HT-29 (cell line): ENCODE measurements around the gene RNF144A. TPM values are rescaled to one million over a fixed set of nuclear protein-coding genes. Genes with fewer than 3 reads are reported as not detected.

ENCODE experiments used
- DNase-seq: peaks from one replicate; pipeline ENCODE4 v3.0.0-alpha.2; 2015; ENCODE audit warnings: low spot score
- total RNA-seq: library from RNA; depleted of rRNA; stranded (reverse); fragments of >200 nt; shearing (Covaris generic); gene quantifications from 2 replicates; pipeline ENCODE4 v1.2.3, GENCODE V29; 2014

The RNF144A gene
- total RNA-seq, 1 experiment from 2014 or later = 0.10 TPM

DNA sequence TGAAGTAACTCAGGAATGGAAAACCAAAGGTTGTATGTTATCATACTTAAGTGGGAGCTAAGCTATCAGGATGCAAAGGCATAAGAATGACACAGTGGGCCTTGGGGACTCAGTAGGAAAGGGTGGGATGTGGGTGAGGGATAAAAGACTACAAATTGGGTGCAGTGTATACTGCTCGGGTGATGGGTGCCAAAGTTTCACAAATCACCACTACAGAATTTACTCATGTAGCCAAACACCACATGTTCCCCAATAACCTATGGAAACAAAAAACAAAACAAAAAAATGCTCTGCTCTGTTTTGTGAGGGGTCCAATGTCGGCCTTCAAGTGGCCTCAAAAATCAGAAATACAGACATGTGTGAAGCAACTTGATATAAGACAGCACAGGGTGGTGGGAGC is 8.9 kb upstream of the RNF144A start:
- DNase-seq = no peak

DNA sequence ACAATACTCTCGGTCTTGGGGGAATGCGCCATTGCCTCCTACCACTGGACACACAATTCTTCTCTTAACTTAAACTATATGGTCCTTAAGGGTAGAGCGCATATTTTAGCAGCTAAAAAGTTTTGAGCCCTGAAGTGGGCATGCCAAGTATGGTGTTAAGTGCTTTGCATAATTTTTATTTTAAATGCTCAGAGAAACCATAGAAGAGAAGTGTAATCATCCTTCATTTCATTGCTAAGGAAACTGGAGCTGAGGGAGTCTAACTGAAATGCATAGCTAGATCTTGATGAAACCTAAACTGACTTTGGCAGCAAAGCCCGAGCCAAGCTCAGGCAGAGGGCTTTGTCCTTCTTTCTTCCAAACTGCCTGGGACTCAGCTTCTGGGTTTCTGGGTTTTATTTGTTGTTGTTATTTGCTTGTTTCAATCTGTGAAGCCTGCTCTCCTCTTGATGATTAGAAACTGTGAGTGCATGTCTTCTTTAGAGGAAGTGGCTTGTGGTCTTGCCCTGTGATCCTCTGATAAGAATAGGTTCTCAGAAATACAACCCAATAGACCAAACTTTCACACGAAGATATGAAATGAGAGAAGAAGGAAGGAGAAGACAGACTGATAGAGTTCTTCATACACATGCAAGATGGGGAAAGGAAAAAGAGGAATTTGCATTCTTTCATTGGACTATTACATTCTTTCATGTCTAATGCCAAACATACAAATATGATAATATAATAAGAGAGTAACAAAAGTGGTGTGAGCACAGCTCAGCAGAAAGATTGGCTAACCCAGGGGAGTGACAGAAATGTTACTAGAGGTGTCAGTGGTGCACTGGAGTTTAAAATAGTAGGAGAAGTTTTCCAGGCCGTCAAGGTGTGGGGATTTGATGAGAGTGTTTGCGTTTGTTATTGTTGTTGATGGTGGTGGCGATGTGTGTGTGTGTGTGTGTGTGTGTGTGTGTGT is 7.5 kb upstream of the RNF144A start:
- DNase-seq = no peak

DNA sequence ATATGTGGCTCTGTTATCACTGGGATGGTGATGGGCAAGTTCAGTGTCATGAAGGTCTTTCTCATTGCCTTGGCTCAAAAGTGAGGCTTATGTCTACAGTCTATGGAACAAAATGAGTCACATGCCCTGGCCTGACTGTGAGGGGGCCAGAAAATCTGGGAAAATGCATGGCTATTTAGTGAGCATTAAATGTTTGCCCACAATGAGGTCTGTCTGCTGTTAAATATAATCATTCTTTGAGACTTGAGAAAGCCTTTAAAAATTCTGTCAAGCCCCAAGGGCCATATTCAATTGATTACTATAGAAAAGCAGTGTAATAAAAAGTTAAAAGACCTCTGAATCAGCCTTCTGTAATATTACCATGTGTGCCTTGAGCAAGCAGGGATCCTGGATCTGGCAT is 5.5 kb upstream of the RNF144A start:
- DNase-seq = no peak

DNA sequence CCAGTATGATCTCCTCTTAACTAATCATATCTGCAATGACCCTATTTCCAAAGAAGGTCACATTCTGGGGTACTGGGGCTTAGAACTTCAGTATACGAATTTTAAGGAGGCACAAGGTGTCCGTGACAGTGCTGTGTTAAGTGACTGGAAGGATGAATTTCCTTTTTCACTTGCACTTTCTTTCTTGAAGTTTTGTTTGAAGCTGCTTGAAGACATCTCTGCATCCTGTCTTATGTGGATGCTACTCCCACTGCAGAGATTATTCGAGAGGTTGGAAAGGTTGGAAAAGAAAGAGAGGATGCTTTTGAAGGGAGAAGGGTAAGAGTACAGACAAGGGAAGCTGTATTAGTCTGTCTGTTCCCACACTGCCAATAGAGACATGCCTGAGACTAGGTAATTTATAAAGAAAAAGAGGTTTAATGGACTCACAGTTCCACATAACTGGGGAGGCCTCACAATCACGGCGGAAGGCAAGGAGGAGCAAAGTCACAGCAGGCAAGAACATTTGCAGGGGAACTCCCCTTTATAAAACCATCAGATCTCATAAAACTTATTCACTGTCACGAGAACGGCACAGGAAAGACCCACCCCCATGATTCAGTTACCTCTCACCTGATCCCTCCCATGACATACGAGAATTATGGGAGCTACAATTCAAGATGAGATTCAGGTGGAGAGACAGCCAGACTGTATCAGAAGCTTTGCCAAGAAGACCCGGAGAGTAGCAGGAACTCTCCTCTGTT is 3.6 kb upstream of the RNF144A start:
- DNase-seq = no peak

DNA sequence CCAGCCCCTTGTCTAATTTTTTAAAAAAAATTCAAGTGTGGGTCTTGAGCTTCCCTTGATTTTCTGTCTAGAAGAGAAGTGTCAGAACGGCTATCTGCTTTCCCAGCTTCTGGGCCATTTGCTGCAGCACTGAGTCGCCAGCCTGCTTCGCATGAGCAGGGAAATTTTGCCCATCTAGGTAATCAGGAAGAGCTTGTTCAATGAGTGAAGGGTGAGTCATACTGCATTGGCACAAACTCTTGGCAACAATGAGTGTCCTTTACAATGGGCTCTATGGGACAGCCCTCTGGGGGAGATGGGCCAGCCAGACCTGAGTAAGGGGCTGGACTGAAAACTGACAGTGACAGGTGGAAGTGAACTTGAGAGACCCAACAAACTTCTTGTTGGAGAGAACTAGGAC is 2.4 kb upstream of the RNF144A start:
- no peak for DNase-seq

DNA sequence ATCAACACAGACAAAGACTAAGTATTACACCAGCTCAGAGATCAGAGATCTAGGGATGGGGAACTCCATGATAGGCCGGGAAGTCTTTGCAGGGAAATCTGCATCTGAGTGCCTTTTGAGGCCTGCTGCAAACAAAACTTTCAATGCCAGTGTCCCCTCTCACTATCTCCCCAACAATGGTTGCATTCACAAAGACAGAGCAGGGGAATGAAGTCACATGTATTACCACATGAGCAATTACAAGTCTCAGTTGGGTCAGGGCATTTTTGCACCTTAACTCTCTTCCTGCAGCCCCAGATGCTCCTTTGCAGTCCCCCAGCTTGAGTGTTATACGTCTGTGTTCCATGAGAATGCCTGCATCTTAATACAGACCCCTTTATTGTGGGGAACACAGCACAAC is 1.8 kb upstream of the RNF144A start:
- DNase-seq = no peak

DNA sequence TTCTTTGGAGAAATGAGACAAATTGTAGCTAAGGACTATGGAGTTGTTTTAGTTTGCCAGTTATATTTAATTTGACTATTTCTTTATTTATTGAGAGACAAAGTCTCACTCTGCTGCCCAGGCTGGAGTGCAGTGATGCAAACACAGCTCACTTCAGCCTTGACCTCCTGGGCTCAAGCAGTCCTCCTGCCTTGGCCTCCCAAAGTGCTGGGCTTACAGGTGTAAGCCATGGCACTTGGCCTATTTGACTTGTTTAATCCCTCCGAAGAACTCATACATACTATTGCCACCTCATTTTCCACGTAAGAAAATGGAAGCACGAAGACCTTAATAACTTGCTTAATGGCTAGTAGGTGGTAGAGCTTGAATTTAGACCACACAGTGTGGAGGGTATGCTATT is 988 bp upstream of the RNF144A start:
- DNase-seq = no peak

DNA sequence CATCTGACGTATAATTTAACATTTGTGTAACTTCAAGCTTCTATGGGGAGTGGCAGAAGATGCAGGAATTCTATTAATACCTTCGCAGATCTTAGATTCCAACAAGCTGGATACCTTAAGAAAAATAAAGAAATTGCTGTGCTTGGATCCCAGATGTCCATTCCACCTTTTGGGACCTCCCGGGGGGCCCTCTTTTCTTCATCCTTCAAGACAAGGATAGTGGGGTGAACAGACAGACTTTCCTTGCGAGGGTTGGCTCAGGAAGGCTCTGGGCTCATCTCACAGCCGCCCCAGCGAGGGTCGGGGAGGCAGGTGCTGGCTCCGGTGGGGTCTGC is 509 bp upstream of the RNF144A start:
- no peak for DNase-seq

DNA sequence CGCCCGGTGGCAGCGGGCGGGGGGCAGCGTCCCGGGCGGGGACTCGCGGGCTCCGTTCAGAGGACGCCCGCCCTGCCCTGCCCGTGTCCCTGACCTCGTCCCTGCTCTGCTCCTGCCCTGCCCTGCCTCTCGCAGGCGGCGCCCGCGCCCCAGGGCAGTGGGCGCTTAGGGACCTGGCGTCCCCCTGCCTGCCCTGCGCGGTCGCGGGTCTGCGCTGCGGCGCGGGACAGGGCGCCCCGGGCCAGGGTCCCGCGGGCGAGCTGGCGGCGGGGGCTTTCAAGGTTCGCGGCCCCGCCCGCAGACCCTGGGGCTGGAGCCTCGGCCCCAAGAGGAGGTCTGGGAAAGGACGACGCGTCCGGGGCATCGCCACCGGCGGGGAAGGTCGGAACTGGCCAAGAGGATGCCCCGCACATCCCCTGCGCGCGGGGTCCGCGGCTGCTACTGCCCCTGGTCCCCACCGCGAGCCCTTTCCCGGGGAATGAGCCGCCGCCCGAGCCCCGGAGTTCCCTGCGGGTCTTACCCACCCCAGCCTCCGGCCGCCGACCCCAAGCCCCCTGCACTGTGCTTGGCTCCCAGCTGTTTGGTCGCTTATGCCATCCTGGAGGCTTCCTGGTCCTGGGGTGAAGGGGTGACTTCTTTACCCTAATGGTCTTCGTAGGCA is 679 bp downstream of the RNF144A start:
- no peak for DNase-seq

DNA sequence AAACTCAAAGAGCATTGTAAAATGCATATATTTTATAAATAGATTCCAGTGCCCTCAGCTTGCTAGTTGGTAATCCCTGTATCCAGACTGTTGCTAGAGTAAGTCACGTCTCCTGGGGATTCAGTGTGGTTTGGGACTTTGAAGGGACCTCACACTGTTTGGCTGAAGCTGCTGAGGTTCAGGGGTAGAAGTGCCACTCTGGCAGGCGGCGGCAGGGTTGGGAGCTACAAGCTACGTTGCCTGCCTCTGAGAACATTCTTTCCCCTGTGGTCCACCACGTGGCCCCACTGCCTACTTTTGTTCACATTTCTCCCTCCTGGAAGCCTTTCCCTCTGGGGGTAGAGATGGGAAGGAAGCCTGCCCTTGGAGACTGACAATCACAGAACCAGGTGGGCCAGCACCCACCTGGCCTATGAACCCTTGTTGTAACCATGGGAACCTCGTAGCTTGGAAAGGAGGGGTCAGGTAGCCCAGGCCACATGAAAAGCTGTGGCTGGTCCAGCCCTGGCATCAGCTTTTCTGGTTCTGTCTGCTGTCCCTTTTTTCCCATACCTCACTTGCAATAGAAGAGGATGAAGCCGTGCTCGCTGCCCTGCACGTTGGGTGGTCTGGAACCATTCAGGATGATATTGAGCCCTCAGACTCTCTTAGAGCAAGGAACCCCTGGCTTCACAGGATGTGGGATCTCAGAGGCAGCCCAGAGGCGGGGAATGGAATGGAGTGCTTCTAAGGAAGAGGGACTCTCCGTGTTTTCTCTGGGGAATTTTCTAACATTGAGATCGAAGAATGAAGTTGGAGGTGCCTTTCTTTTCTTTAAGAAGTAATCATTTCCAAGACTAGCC is 2.9 kb downstream of the RNF144A start:
- DNase-seq = no peak

DNA sequence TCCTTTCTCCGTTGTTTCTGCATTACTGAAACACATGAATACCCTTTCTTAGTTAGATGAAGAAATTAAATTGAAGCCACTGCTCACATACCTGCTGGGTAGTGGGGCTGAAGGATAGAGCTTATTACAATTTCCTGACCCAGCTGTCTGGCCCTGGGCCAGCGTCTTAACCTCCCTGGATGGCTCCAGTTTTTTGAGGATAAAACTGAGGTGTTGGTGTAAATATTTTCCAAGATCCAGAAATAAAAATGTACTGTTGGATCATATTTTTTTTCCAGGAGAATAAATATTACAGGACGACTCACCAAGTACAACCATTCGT is 3.5 kb downstream of the RNF144A start:
- no peak for DNase-seq

DNA sequence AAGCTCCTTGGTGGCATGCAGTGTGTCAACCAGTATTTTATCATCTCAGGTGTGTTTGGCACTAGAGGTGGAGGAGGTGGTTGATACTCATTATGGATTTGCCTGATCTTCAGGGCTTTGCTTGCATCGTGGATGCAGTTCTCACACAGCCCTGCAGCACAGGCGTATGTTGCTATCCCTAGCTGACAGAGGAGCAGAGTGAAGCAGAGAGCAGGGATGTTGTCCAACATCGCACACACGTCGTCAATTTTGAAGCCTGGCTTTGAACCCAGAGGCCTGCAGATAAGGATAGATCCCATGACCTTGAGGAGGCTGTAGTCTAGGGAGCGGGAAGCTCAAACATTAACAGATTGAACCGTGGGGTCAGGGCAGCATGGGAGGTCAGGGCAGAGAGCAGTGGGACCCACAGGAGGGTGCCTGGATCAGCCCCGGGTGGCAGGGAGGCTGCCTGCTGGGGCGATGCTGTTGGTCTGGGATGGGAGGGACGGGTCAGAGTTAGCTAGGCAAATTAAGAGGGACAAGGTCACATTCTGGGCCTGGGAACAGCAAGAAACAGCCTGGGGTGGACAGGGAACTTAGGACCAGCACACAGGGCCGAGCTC is 4.2 kb downstream of the RNF144A start:
- DNase-seq = no peak

DNA sequence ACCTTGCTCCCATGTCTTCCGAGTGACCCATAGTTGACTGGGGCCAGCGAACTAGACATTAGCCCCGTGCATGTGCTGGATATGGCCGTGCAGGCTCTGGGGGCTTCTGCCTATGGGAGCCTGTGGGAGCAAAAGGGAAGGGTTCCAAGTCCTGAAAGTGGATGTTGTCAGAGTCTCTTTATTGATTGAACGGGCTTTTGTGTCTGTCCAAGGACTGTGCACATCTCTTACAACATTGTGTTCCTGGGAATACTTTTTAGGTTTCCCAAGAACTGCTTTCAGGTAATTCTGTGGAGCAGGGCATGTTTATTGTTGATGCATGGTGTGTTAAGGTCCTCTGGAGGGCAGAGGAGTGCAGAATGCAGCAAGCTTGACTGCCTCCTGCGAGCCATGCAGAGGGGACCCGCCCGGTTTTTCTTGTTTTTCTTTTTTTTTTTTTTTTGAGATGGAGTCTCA is 5.0 kb downstream of the RNF144A start:
- peak; percentile 26 for DNase-seq

DNA sequence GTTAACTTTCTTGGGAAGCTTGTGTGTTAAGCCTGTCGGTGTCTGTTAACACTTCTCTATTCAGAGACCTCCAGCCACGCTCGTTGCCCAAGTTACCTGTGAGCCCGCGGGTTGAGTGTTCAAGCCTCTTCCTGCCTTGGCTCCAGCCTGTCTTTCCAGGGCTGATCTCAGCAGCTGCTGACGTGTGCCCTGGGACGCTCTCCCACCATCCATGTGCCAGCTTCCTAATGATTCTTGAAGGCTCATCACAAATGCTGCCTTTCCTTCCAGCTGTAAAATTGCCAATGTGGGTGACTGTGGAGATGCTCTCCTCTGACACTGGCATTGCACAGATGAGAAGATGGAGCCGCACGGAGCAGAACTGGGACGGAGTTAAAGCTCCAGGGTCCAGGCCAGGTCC is 6.1 kb downstream of the RNF144A start:
- DNase-seq = no peak

DNA sequence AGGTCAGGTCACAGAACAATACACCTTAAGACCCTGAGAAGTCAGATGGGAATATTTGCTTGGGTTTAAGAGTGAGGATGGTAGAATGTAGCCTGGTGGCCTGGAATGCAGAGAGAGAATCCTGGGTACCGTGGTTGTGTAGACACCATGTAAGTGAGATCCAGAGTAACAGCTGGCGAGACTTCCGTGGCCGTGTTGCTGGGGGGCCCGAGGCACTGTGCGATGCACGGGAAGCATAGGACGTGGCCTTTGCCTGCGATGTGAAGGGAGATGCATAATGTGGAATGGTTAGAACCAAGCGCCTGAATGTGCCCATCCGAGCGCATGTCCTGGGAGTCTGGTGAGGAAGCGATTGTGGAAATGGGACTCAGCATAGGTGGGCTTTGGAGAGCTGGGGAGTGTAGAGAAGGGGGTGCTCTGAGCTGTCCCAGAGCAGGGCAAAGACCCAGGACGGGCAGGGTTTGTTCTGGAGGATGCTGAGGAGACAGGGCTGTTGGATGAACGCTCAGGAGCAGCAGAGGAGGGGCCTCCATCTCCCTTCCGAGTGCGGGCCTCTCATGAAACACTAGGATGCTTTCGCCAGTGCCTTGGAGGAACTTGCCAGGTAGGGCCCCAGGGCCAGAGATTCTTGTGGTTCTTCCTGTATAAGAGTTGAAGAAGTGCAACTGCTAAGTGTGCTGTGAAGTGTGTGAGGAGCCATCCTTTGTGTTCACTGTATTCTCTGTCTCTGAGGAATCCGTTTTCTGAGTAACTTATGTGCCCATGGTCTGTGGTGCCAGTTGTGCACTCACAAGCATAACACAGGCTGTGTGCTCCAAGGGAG is 7.1 kb downstream of the RNF144A start:
- no peak for DNase-seq

DNA sequence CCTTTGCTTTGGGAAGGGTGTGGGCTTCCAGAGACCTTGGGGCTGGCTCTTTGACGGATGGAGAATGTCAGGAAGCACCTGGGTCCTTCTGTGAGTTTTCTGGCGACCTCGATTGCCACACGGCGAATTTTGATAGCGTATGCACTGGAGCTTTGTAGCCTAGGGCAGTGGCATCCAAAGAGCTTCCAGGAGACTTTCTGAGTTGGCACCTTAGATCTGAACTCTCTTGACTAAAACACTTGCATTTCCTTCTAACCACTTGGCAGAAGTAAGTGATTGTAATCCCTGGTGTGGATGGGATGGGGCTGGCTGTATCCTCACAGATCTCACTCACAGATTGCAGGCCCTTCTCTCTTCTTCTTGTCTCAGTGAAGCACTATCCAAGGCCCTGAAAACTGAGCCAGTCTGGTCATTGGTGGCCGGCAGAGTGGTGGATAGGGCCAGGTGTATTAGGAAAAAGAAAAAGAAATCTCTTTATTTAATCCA is 7.8 kb downstream of the RNF144A start:
- DNase-seq = no peak

DNA sequence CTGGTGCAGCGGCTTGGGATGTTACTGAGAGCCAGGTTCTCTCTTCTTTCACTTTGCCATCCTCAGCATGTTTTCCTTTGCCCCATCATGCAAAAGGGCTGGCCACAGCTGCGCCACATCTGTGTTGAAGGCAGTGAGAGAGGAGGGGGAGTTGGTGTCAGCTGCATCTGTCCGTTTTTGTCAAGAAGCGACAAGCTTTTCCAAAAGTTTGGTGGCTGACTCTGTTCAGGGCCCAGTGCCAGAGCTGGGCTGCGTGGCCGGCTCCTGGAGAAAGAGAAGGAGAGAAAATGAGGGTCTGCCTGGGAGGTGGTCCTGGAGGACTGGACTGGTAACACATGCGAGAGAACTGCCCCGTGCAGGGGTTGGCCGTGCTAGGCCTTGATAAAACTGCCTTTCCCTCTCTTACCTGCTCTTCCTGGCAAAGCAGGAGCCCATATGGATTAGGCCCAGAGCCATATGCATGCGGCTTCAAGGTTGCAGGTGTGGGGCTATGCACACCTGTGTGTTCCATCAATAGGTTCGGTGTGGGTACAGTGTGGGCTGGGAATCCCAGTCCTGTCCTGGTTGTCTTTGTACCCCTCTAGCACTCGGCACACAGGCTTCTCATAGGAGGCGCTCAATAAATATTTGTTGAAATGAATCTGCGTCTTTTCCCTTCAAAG is 9.0 kb downstream of the RNF144A start:
- no peak for DNase-seq

DNA sequence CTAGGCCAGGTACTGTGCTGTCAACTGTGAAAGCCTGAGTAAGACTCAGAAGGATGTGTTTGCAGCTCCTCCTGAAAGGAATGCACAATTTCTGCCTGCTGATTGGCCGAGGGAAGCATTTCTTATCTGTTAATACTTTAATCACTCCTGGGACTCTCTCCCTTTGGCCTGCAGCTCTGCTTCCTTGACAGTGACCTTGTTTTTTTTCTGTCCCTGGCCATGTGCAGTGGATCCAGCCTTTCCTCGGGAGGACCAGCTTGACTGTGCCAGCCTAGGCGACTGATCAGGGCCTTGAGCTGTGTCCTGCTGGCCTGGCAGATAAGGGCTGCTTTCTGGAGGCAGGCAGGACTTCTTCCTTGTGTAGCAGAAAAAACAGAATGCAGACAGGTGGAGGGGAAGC is 10.0 kb downstream of the RNF144A start:
- no peak for DNase-seq

DNA sequence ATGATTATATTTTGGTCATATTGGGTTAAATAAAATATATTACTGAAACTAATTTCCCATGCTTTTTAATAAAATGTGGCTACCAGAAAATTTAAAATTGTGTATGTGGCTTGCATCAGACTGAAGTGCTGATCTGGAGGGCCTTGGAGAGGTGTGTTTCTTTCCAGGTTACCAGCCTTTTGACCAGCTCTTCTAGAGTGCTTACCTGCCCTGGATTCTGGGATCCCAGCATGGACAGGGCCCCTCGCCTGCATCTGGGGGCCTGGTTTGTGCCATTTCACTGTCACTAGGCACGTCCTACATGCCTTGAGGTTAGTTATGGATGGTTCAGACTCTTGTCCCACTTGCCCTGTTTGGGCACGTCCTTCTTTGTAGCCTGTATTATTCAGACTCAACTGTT is 10.5 kb downstream of the RNF144A start:
- no peak for DNase-seq

DNA sequence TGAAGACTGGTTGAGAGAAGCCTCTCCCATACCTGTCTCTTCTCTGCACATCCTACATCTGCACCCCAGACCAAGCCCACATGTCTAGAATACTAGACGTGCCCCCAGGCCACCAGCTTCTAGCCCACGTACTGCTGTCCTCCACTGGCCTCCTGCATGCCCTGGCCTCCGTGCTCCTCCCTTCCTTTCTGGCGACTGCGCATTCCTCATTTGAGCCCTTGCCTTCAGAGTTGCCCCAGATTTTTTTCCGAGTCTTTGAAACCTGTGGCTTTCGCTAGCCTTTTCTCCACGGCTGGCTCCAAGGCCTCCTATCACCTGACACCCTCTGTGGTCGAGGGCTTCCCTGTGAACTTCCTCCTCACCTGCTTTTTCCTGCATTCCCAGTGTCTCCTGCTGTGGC is 11.2 kb downstream of the RNF144A start:
- no peak for DNase-seq
